GM12892 (cell line): ENCODE measurements around the gene SELENOW.
"Not testable (repeated sequence)": the region's sequence is repeated elsewhere in the genome, so short reads cannot be mapped to it uniquely, and the experiment has no call there.

Source experiments
- DNase-seq: peaks from one replicate; pipeline ENCODE4 v3.0.0; 2011; ENCODE audit not compliant: insufficient read length
- FAIRE-seq: peaks from 2 replicates; lab custom pipeline; 2011; peaks lifted over from hg19 to GRCh38; lab: Jason Lieb, UNC
- POLR2A ChIP-seq: IDR thresholded peaks from 2 replicates; pipeline ENCODE4 v1.6.1; 2011; ENCODE audit warnings: low read depth, low read length, control low read depth
- POLR2AphosphoS5 ChIP-seq: IDR thresholded peaks from 2 replicates; pipeline ENCODE4 v1.6.1; 2011; ENCODE audit warnings: low read depth, low read length, control low read depth
- TAF1 ChIP-seq: IDR thresholded peaks from 2 replicates; pipeline ENCODE4 v1.6.1; 2011; ENCODE audit warnings: low read depth, mild to moderate bottlenecking, control low read depth, low read length, borderline replicate concordance

SELENOW gene

GRCh38 chr19:47797996-47798903 lies 19.7 kb downstream of the SELENOW start:
- TF ChIP-seq POLR2AphosphoS5, result no peak
- no peak for TF ChIP-seq POLR2A
- TF ChIP-seq TAF1, result no peak
- DNase-seq, result no peak
- FAIRE-seq, result no peak

- DNase-seq (no peak), FAIRE-seq (no peak)
- TF ChIP-seq POLR2A (no peak), TAF1 (no peak), POLR2AphosphoS5 (no peak)
These were observed 20.4 kb downstream of the SELENOW start for GRCh38 chr19:47798904-47799266.

- no peak for FAIRE-seq
- DNase-seq, result no peak
- no peak for TF ChIP-seq POLR2A
- TF ChIP-seq TAF1, result no peak
- no peak for TF ChIP-seq POLR2AphosphoS5
These were observed 22.8 kb downstream of the SELENOW start for GRCh38 chr19:47801270-47801669.

GRCh38 chr19:47802521-47803043 lies 24.1 kb downstream of the SELENOW start:
- no peak for FAIRE-seq
- TF ChIP-seq TAF1, result no peak
- no peak for TF ChIP-seq POLR2AphosphoS5
- TF ChIP-seq POLR2A, result no peak

GRCh38 chr19:47803148-47803547 lies 24.6 kb downstream of the SELENOW start:
- DNase-seq, FAIRE-seq: not testable (repeated sequence)

More at GRCh38 chr19:47802521-47803043, 24.1 kb downstream of the SELENOW start:
- no peak for DNase-seq

- DNase-seq, FAIRE-seq: not testable (repeated sequence)
These were observed 25.2 kb downstream of the SELENOW start for GRCh38 chr19:47803671-47804070.

GRCh38 chr19:47804451-47804850 lies 25.9 kb downstream of the SELENOW start, which contains the start of gene TPRX1:
Gene TPRX1, minus strand, starts transcription at chr19:47804551. Its CDS starts 12 bp downstream, at chr19:47804539.
- FAIRE-seq, DNase-seq: not testable (repeated sequence)

GRCh38 chr19:47805313-47805712 lies 26.8 kb downstream of the SELENOW start:
- FAIRE-seq (no peak), DNase-seq (no peak)
- TF ChIP-seq POLR2A (no peak), POLR2AphosphoS5 (no peak), TAF1 (no peak)

- DNase-seq, result no peak
- FAIRE-seq, result no peak
- no peak for TF ChIP-seq TAF1
- no peak for TF ChIP-seq POLR2AphosphoS5
- no peak for TF ChIP-seq POLR2A
These were observed 27.9 kb downstream of the SELENOW start for GRCh38 chr19:47806435-47806834.

- FAIRE-seq (peak; percentile 72), DNase-seq (peak; percentile 61)
- TF ChIP-seq TAF1 (no peak), POLR2AphosphoS5 (no peak), POLR2A (no peak)
These were observed 34.9 kb downstream of the SELENOW start for GRCh38 chr19:47813304-47813994.

GRCh38 chr19:47813995-47814328 lies 35.5 kb downstream of the SELENOW start:
- FAIRE-seq, result no peak
- TF ChIP-seq POLR2A (no peak), TAF1 (no peak)
- DNase-seq, result no peak

GRCh38 chr19:47816270-47816669 lies 37.8 kb downstream of the SELENOW start:
- not testable (repeated sequence) for FAIRE-seq, DNase-seq

- FAIRE-seq, DNase-seq: not testable (repeated sequence)
These were observed 39.7 kb downstream of the SELENOW start for GRCh38 chr19:47818221-47818620.
